H9 (cell line): ENCODE measurements around the gene PRKCG. TPM values are rescaled to one million over a fixed set of nuclear protein-coding genes. Genes with fewer than 3 reads are reported as not detected.
A peak's percentile ranks its signal among the peaks of the same experiment; 100 is the strongest.

Experiments
- DNase-seq: peaks from one replicate; pipeline ENCODE4 v3.0.0-alpha.2; 2017
- H2AFZ ChIP-seq: one replicate; pipeline ENCODE4 v1.6.1; 2013; ENCODE audit warnings: mild to moderate bottlenecking, low read length, control low read depth, moderate library complexity
- H2AK5ac ChIP-seq: 2 replicates; pipeline ENCODE4 v1.6.1; 2013; ENCODE audit warnings: low read length, control low read depth, mixed read lengths; ENCODE audit not compliant: insufficient read length
- H2BK120ac ChIP-seq: one replicate; pipeline ENCODE4 v1.6.1; 2013; ENCODE audit warnings: low read depth, mild to moderate bottlenecking, low read length, control low read depth, inconsistent platforms; ENCODE audit not compliant: poor library complexity, severe bottlenecking
- H2BK12ac ChIP-seq: 2 replicates; pipeline ENCODE4 v1.6.1; 2013; ENCODE audit warnings: low read length, control low read depth, mixed read lengths, low read depth; ENCODE audit not compliant: insufficient read length
- H2BK15ac ChIP-seq: 2 replicates; pipeline ENCODE4 v1.6.1; 2013; ENCODE audit warnings: low read depth, low read length, control low read depth
- H2BK20ac ChIP-seq: one replicate; pipeline ENCODE4 v1.6.1; 2013; ENCODE audit warnings: low read depth, mild to moderate bottlenecking, low read length, control low read depth, inconsistent platforms; ENCODE audit not compliant: poor library complexity, severe bottlenecking
- H2BK5ac ChIP-seq: 2 replicates; pipeline ENCODE4 v1.6.1; 2013; ENCODE audit warnings: low read length, control low read depth, mixed read lengths; ENCODE audit not compliant: insufficient read length
- H3K14ac ChIP-seq: 2 replicates; pipeline ENCODE4 v1.6.1; 2013; ENCODE audit warnings: low read length, control low read depth; ENCODE audit not compliant: insufficient read depth
- H3K18ac ChIP-seq: 2 replicates; pipeline ENCODE4 v1.6.1; 2013; ENCODE audit warnings: low read depth, mild to moderate bottlenecking, mixed read lengths, low read length, control low read depth; ENCODE audit not compliant: insufficient read length
- H3K23ac ChIP-seq: 2 replicates; pipeline ENCODE4 v1.6.1; 2013; ENCODE audit warnings: low read length, control low read depth, mixed read lengths, low read depth; ENCODE audit not compliant: insufficient read length
- H3K23me2 ChIP-seq: 2 replicates; pipeline ENCODE4 v1.6.1; 2013; ENCODE audit warnings: low read depth, mild to moderate bottlenecking, mixed read lengths, low read length, control low read depth; ENCODE audit not compliant: insufficient read length, poor library complexity, severe bottlenecking
- H3K27ac ChIP-seq: 2 replicates; pipeline ENCODE4 v1.5.1; 2013; ENCODE audit warnings: low read length, control low read depth, mixed read lengths, low read depth; ENCODE audit not compliant: insufficient read length
- H3K27me3 ChIP-seq: 2 replicates; pipeline ENCODE4 v1.6.1; 2013; ENCODE audit warnings: low read length, control low read depth, inconsistent platforms; ENCODE audit not compliant: insufficient read depth
- H3K4ac ChIP-seq: 2 replicates; pipeline ENCODE4 v1.6.1; 2013; ENCODE audit warnings: low read depth, mild to moderate bottlenecking, control low read depth, inconsistent platforms, low read length, moderate library complexity
- H3K4me1 ChIP-seq: 2 replicates; pipeline ENCODE4 v1.6.1; 2013; ENCODE audit warnings: low read length, control low read depth, inconsistent platforms; ENCODE audit not compliant: insufficient read depth
- H3K4me2 ChIP-seq: 2 replicates; pipeline ENCODE4 v1.6.1; 2013; ENCODE audit warnings: low read length, control low read depth, mixed read lengths; ENCODE audit not compliant: insufficient read length, insufficient read depth
- H3K56ac ChIP-seq: 2 replicates; pipeline ENCODE4 v1.6.1; 2013; ENCODE audit warnings: low read depth, mild to moderate bottlenecking, mixed read lengths, low read length, control low read depth; ENCODE audit not compliant: insufficient read length
- H3K79me1 ChIP-seq: 2 replicates; pipeline ENCODE4 v1.6.1; 2013; ENCODE audit warnings: low read depth, mild to moderate bottlenecking, moderate library complexity, low read length, control low read depth, inconsistent platforms; ENCODE audit not compliant: insufficient read depth, poor library complexity, severe bottlenecking
- H3K79me2 ChIP-seq: 2 replicates; pipeline ENCODE4 v1.6.1; 2013; ENCODE audit warnings: low read length, control low read depth, inconsistent platforms; ENCODE audit not compliant: insufficient read depth
- H3K9ac ChIP-seq: 2 replicates; pipeline ENCODE4 v1.6.1; 2013; ENCODE audit warnings: low read length, control low read depth, mixed read lengths; ENCODE audit not compliant: insufficient read length; ENCODE audit errors: extremely low read depth
- H3K9me3 ChIP-seq: one replicate; pipeline ENCODE4 v1.6.1; 2013; ENCODE audit warnings: low read depth, low read length, inconsistent platforms; ENCODE audit not compliant: control insufficient read depth
- H3T11ph ChIP-seq: one replicate; pipeline ENCODE4 v1.6.1; 2013; ENCODE audit warnings: mild to moderate bottlenecking, low read length, control low read depth, inconsistent platforms
- H4K20me1 ChIP-seq: one replicate; pipeline ENCODE4 v1.6.1; 2013; ENCODE audit not compliant: control insufficient read depth, insufficient read length, insufficient read depth
- H4K5ac ChIP-seq: 2 replicates; pipeline ENCODE4 v1.6.1; 2013; ENCODE audit warnings: low read depth, mild to moderate bottlenecking, mixed read lengths, low read length, control low read depth; ENCODE audit not compliant: insufficient read length
- H4K8ac ChIP-seq: replicated peaks from 2 replicates; pipeline ENCODE4 v1.6.1; 2013; ENCODE audit warnings: low read length, control low read depth, mixed read lengths, low read depth; ENCODE audit not compliant: insufficient read length
- H4K91ac ChIP-seq: 2 replicates; pipeline ENCODE4 v1.6.1; 2013; ENCODE audit warnings: low read depth, mild to moderate bottlenecking, moderate library complexity, mixed read lengths, low read length, control low read depth; ENCODE audit not compliant: insufficient read length
- H3K27ac Mint-ChIP-seq, 3 experiments: 2 replicates in 2 of 3; 3 replicates in 1 of 3; pipeline ENCODE4 v1.8.0; 2020 to 2021; ENCODE audit warnings: mixed read lengths in 3 of 3, mild to moderate bottlenecking in 1 of 3, moderate library complexity in 1 of 3
- H3K27me3 Mint-ChIP-seq: 2 replicates; pipeline ENCODE4 v1.8.0; 2021; ENCODE audit warnings: low read depth, mild to moderate bottlenecking, moderate library complexity, mixed read lengths
- H3K36me3 Mint-ChIP-seq, 3 experiments: 2 replicates in 2 of 3; 3 replicates in 1 of 3; pipeline ENCODE4 v1.8.0; 2020 to 2021; ENCODE audit warnings: low read depth in 3 of 3, mixed read lengths in 3 of 3; ENCODE audit not compliant: insufficient read depth in 1 of 3
- H3K4me1 Mint-ChIP-seq, 2 experiments: 2 replicates each; pipeline ENCODE4 v1.8.0; 2020; ENCODE audit warnings: mixed read lengths in 2 of 2
- H3K4me3 Mint-ChIP-seq, 2 experiments: 2 replicates in 1 of 2; 3 replicates in 1 of 2; pipeline ENCODE4 v1.8.0; 2020 to 2021; ENCODE audit warnings: mild to moderate bottlenecking in 2 of 2, mixed read lengths in 2 of 2, moderate library complexity in 1 of 2
- H3K9me3 Mint-ChIP-seq, 2 experiments: 2 replicates in 1 of 2; 3 replicates in 1 of 2; pipeline ENCODE4 v1.8.0; 2020; ENCODE audit warnings: mild to moderate bottlenecking in 2 of 2, mixed read lengths in 2 of 2, moderate library complexity in 1 of 2
- CTCF ChIP-seq: fragments of 200-600 bp; sonication (generic); conservative IDR thresholded peaks from 3 replicates; pipeline ENCODE4 v1.8.0; 2021; ENCODE audit warnings: antibody characterized with exemption, mild to moderate bottlenecking
- WGBS: extraction: QIAGEN DNeasy Blood & Tissue Kit; methylation state at CpG from one replicate; pipeline ENCODE4 v1.1.7; 2013; ENCODE audit warnings: missing lambda C conversion rate, low lambda C conversion rate, mixed read lengths; ENCODE audit not compliant: insufficient read length; ENCODE audit errors: extremely low coverage; 5-methylcytosine and 5-hydroxymethylcytosine counted together
- total RNA-seq: library from RNA; stranded (reverse); gene quantifications from 2 replicates; pipeline ENCODE4 v1.2.1, GENCODE V29; 2021

PRKCG gene
- total RNA-seq, 1 experiment from 2014 or later, result 8.8 TPM

- no peaks in the 10 kb centered on the region for H4K20me1 ChIP-seq
- H2AFZ ChIP-seq, result no peak overlapping the region
- Mint-ChIP-seq H3K4me3 (peak overlapping the region in 1 of 2 experiments; percentile 25; a peak in 3 of 5 replicates), H3K27ac (peak overlapping the region in 1 of 3 experiments; percentile 41; a peak in 1 of 7 replicates), H3K36me3 (peaks cover 8 to 15% (median 14%) of the 10 kb centered on the region in 3 experiments; a peak in 5 of 7 replicates), H3K4me1 (peaks cover 37 to 56% of the 10 kb centered on the region in 2 experiments), H3K27me3 (peaks cover 10% of the 10 kb centered on the region), H3K9me3 (no peaks in the 10 kb centered on the region; a peak in 1 of 5 replicates)
- no peak for TF ChIP-seq CTCF
- H2AK5ac ChIP-seq, result no peak overlapping the region
- H2BK5ac ChIP-seq, result no peak overlapping the region
- DNase-seq, result no peak
- H2BK20ac ChIP-seq, result no peak overlapping the region
- no peak overlapping the region for H3K18ac ChIP-seq
- H3K23ac ChIP-seq, result no peak overlapping the region
- no peak overlapping the region for H3K4ac ChIP-seq
- H3K79me2 ChIP-seq, result no peaks in the 10 kb centered on the region
- H3K14ac ChIP-seq, result no peak overlapping the region
- no peak overlapping the region for H4K91ac ChIP-seq
- no peak overlapping the region for H4K5ac ChIP-seq
- H3K27me3 ChIP-seq, result no peaks in the 10 kb centered on the region
- 0 out of 2 replicates have a peak, but pooled peaks cover 3% of the 10 kb centered on the region for H3K4me1 ChIP-seq
- no peak overlapping the region for H3K4me2 ChIP-seq
- no peaks in the 10 kb centered on the region for H3K79me1 ChIP-seq
- no peak overlapping the region for H2BK120ac ChIP-seq
- H3K9me3 ChIP-seq, result no peaks in the 10 kb centered on the region
- H2BK15ac ChIP-seq, result no peak overlapping the region
- H3K23me2 ChIP-seq, result peaks cover 6% of the 10 kb centered on the region
- H3K27ac ChIP-seq, result no peak overlapping the region
- no peak overlapping the region for H3T11ph ChIP-seq
- no peak overlapping the region for H3K56ac ChIP-seq
- no peak overlapping the region for H4K8ac ChIP-seq
- H2BK12ac ChIP-seq, result no peak overlapping the region
- H3K9ac ChIP-seq, result no peak overlapping the region
- WGBS, result no CpG with 5 or more reads among the region's 4 CpGs
These were observed 14.7 kb downstream of the PRKCG start for GRCh38 chr19:53896682-53897081.
